ENCODE measurements around the gene PRRX2. TPM values are rescaled to one million over a fixed set of nuclear protein-coding genes. Genes with fewer than 3 reads are reported as not detected.
A peak's percentile ranks its signal among the peaks of the same experiment; 100 is the strongest.

PRRX2 gene
- total RNA-seq, 2 experiments from 2014 or later: 0.49 to 0.57 TPM

DNA sequence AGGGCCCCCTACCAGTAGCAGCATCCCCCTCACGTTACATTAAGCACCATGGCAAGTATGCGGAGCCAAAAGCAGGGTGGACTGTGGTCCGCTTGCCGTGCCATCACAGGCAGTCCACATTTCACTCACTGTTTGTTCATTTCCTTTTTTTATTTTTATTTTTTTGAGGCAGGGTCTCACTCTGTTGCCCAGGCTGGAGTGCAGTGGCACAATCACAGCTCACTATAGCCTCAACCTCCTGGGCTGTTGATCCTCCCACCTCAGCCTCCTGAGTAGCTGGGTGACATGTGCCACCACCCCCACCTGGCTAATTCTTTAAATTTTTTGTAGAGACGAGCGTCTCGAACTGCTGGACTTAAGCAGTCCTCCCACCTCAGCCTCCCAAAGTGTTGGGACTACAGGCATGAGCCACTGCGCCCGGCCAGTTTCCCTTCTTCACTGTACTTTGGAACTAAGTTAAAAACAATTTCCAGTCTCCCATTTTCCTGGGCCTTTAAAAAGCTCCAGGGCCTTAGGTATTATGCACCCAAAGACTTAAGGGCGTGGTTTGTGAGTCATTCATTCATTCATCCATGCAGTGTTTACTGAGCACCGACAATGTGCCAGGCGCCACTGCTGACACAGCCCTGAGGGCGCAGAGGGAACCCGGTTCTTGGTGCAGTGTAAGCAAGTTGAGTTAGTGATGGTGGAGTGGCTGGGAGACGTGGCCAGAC lies 19.9 kb downstream of the PRRX2 start:
- ATAC-seq (no peak), DNase-seq (no peak)
- no peak overlapping the region for H3K27ac Mint-ChIP-seq
- no peaks in the 10 kb centered on the region for H3K9me3 Mint-ChIP-seq (ENCODE audit: low read depth)
- H3K4me1 Mint-ChIP-seq: no peaks in the 10 kb centered on the region
- H3K27me3 Mint-ChIP-seq: peaks cover 4% of the 10 kb centered on the region
- CTCF ChIA-PET: no interaction called here
- H3K36me3 Mint-ChIP-seq (ENCODE audit: low read depth): no peaks in the 10 kb centered on the region
- intact Hi-C loops (cut with DNase I, micrococcal nuclease): no loop called here
- no peak overlapping the region for H3K4me3 Mint-ChIP-seq
- POLR2A ChIA-PET: no interaction called here

DNA sequence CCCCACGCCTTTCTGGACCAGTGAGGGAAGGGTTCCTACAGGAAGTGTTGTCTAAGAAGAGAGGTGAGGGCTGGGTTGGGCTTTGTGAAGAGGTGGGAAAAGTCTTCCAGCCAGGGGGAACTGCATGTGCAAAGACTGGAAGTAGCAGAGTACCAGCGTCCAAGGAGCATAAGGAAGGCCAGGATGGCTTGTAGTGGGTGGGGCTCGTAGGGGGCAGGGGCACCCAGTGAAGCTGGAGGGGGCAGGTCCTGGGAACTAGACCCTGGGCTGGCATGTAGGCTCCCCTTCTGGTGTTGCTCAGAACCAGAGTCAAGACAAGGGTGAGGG lies 20.4 kb downstream of the PRRX2 start:
- ChIA-PET POLR2A (no interaction called here), CTCF (no interaction called here)
- H3K36me3 Mint-ChIP-seq (ENCODE audit: low read depth): no peaks in the 10 kb centered on the region
- DNase-seq: no peak
- H3K4me1 Mint-ChIP-seq: no peaks in the 10 kb centered on the region
- intact Hi-C loops (cut with DNase I, micrococcal nuclease): no loop called here
- H3K27ac Mint-ChIP-seq: no peak overlapping the region
- no peak overlapping the region for H3K4me3 Mint-ChIP-seq
- H3K27me3 Mint-ChIP-seq: peaks cover 3% of the 10 kb centered on the region
- no peak for ATAC-seq
- H3K9me3 Mint-ChIP-seq (ENCODE audit: low read depth): no peaks in the 10 kb centered on the region

DNA sequence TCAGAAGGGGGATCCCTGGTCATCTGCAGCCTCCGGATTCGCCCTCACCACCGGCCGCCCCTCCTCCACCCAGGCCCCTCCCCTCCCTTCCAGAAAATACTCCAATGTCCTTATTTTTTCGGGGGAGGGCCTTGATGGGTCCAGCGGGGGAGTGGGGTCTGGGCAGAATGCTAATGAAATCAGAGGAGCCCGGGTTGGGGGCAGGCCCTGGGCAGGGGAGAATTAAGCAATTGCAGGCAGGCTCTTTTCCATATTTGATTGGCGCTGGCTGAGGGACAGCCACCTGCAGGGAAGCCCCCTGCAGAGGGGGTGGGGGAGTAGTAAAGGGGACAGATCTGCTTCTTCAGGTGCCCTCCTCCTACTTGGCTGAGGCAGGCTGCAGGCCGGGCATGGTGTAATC lies 21.3 kb downstream of the PRRX2 start:
- ChIA-PET CTCF (no interaction called here), POLR2A (no interaction called here)
- Mint-ChIP-seq H3K4me3 (no peak overlapping the region), H3K4me1 (no peaks in the 10 kb centered on the region), H3K27me3 (peaks cover 3% of the 10 kb centered on the region), H3K27ac (no peak overlapping the region), H3K36me3 (ENCODE audit: low read depth) (no peaks in the 10 kb centered on the region), H3K9me3 (ENCODE audit: low read depth) (no peaks in the 10 kb centered on the region)
- intact Hi-C loops (cut with DNase I, micrococcal nuclease): no loop called here
- ATAC-seq (no peak), DNase-seq (no peak)

DNA sequence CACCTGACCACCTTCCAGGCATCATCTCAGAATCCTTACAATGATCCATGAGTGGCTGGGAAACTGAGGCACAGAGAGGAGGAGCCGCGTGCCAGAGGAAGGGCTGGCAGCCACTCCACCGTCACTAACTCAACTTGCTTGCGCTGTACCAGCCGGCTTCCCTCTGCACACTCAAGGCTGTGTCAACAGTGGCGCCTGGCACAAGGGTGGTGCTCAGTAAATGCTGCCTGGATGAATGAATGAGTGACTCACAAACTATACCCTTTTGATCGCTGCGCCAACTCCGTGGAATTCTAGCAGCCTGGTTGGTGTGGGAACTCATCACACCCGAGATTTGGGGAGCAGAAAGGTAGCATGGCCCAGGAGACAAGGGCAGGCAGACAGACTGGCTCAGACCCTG lies 21.9 kb downstream of the PRRX2 start:
- CTCF ChIA-PET: no interaction called here

DNA sequence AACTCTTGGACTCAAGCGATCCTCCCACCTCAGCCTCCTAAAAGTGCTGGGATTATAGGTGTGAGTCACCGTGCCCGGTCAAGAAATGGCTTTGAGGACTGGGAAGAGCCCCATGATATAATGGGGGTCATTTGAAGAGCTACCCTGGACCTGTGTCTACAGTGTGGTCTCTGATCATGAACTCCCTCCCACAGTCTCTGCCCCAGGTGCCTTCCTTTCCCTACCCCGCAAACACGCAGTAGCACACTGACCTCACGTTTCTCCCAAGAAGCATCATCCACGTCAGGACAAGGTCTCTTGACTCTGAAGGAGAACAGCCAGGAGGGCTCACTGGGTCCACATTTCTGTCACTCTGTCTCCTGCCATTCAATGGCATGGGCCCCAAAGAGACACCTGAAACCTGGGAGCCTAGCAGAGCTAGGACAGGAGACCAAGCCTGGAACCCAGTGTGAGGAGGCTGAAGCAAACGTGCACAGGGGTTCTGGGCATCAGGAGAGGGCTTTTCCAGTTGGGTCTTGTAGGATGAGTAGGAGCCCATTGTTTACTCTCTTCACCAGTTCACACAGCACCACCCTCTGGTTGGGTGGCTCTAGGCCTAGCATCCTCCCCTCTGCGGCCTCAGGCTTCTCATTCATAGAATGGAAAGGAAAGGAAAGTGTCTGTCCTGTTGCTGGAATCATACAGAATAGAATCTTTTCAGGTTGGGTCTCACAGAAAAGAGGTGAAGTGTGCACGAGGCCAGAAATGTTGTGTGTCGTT lies 23.0 kb downstream of the PRRX2 start:
- Mint-ChIP-seq H3K4me1 (no peaks in the 10 kb centered on the region), H3K4me3 (no peak overlapping the region), H3K9me3 (ENCODE audit: low read depth) (no peaks in the 10 kb centered on the region), H3K27ac (no peak overlapping the region), H3K36me3 (ENCODE audit: low read depth) (no peaks in the 10 kb centered on the region), H3K27me3 (peaks cover 2% of the 10 kb centered on the region)
- POLR2A ChIA-PET: no interaction called here
- intact Hi-C loops (cut with DNase I, micrococcal nuclease): no loop called here
- ATAC-seq (no peak), DNase-seq (no peak)
- CTCF ChIA-PET: interaction anchor here (0.8 kb wide), 1 partner anchor 47 kb away, joined by 3 read pairs; no protein-coding TSS in a partner anchor

More for the DNA sequence above, 21.9 kb downstream of the PRRX2 start:
- intact Hi-C loops (cut with DNase I, micrococcal nuclease): no loop called here
- H3K27ac Mint-ChIP-seq: no peak overlapping the region
- ATAC-seq (no peak), DNase-seq (no peak)
- H3K36me3 Mint-ChIP-seq (ENCODE audit: low read depth): no peaks in the 10 kb centered on the region
- no peaks in the 10 kb centered on the region for H3K9me3 Mint-ChIP-seq (ENCODE audit: low read depth)
- H3K4me1 Mint-ChIP-seq: no peaks in the 10 kb centered on the region
- peaks cover 1% of the 10 kb centered on the region for H3K27me3 Mint-ChIP-seq
- POLR2A ChIA-PET: no interaction called here
- H3K4me3 Mint-ChIP-seq: no peak overlapping the region

DNA sequence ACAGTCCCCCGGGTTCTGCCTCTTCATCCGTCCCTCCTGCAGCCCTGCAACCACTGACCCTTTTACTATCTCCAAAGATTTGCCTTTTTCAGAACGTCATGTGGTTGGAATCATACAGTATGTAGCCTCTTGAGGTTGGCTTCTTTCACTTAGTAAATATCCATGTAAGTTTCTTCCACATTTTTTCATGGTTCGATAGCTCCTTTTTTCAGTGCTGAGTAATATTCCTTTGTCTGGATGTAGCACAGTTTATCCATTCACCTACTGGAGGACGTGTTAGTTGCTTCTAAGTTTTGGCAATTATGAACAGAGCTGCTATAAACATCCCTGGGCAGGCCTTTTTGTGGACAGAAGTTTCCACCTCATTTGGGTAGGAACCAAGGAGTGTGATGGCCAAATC lies 27.1 kb downstream of the PRRX2 start:
- DNase-seq (no peak), ATAC-seq (no peak)
- H3K9me3 Mint-ChIP-seq (ENCODE audit: low read depth): no peaks in the 10 kb centered on the region
- ChIA-PET POLR2A (no interaction called here), CTCF (no interaction called here)
- peaks cover 18% of the 10 kb centered on the region for H3K27me3 Mint-ChIP-seq
- peaks cover 3% of the 10 kb centered on the region for H3K4me1 Mint-ChIP-seq
- no peak overlapping the region for H3K4me3 Mint-ChIP-seq
- H3K27ac Mint-ChIP-seq: no peak overlapping the region
- intact Hi-C loops (cut with DNase I, micrococcal nuclease): loop anchor here in 1 of 2 experiments (5.0 kb wide), 1 partner anchor 1050 kb away; no protein-coding TSS in a partner anchor
- no peaks in the 10 kb centered on the region for H3K36me3 Mint-ChIP-seq (ENCODE audit: low read depth)

DNA sequence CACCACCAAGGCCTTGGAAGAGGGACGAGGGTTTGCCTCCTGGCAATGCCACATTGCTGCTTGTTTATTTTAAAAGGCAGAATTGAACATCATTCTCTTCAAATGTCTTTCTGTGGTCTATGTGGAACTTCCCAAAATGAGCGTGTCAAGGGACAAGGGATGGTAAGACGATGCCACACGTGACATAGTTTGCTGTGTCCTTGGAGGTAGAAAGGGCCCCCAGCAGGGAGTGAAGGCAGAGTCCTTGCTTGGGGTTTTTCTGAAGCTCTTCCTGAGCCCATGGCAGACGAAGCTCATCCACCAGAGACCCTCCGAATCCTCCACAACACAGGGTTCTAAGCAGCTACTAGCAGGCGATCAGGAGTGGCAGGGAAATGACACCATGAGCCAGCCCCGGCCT lies 28.3 kb downstream of the PRRX2 start:
- H3K36me3 Mint-ChIP-seq (ENCODE audit: low read depth): no peaks in the 10 kb centered on the region
- ChIA-PET POLR2A (no interaction called here), CTCF (interaction anchor here (0.6 to 1.0 kb wide), 2 partner anchors 70 to 363 kb away, joined by 3 to 4 read pairs; no protein-coding TSS in a partner anchor)
- peaks cover 10% of the 10 kb centered on the region for H3K4me1 Mint-ChIP-seq
- no peak overlapping the region for H3K4me3 Mint-ChIP-seq
- no peak overlapping the region for H3K27ac Mint-ChIP-seq
- peaks cover 19% of the 10 kb centered on the region for H3K27me3 Mint-ChIP-seq
- ATAC-seq (no peak), DNase-seq (no peak)
- intact Hi-C loops (cut with DNase I, micrococcal nuclease): loop anchor here in 1 of 2 experiments (5.0 kb wide), 1 partner anchor 1051 kb away; no protein-coding TSS in a partner anchor
- no peaks in the 10 kb centered on the region for H3K9me3 Mint-ChIP-seq (ENCODE audit: low read depth)

DNA sequence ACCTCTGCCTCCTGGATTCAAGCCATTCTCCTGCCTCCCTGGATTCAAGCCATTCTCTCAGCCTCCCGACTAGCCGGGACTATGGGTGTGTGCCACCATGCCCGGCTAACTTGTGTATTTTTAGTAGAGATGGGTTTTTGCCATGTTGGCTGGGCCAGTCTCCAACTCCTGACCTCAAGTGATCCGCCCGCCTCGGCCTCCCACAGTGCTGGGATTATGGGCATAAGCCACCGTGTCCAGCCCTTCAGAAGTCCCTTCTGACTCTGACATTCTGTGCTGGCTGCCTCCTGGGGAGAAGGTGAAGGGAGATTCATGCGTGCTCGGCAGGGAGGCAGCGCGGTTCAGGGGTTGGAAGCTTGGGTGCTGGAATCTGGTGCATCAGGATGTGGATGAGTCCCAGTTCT lies 28.8 kb downstream of the PRRX2 start:
- Mint-ChIP-seq H3K27me3 (peaks cover 20% of the 10 kb centered on the region), H3K9me3 (ENCODE audit: low read depth) (no peaks in the 10 kb centered on the region), H3K4me1 (peaks cover 10% of the 10 kb centered on the region), H3K4me3 (no peak overlapping the region), H3K36me3 (ENCODE audit: low read depth) (no peaks in the 10 kb centered on the region), H3K27ac (no peak overlapping the region)
- ChIA-PET CTCF (interaction anchor here (1.0 kb wide), 1 partner anchor 70 kb away, joined by 4 read pairs; no protein-coding TSS in a partner anchor), POLR2A (no interaction called here)
- DNase-seq (no peak), ATAC-seq (no peak)
- intact Hi-C loops (cut with DNase I, micrococcal nuclease): loop anchor here in 1 of 2 experiments (5.0 kb wide), 1 partner anchor 1052 kb away; no protein-coding TSS in a partner anchor

DNA sequence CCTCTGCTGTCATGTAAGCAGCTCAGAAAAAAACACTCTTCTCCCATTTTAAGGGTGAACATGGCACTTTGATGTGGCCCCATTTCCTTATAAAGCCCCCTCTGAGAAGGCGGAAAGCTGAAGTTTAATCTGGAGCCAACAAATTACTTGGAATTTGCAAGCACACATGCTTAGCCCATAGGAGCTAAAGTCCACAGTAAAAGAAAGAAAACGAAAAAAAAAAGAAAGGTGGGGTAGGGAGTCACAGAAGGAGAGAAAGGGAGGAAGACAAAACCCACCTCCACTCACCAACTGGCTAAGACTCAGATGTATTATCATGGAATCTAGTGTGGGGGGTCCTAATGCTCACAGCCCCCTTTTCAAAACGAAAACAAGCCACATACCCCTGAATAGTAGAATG lies 30.4 kb downstream of the PRRX2 start:
- Mint-ChIP-seq H3K36me3 (ENCODE audit: low read depth) (no peaks in the 10 kb centered on the region), H3K9me3 (ENCODE audit: low read depth) (no peaks in the 10 kb centered on the region), H3K27me3 (peaks cover 27% of the 10 kb centered on the region), H3K4me1 (peaks cover 10% of the 10 kb centered on the region), H3K27ac (no peak overlapping the region), H3K4me3 (no peak overlapping the region)
- DNase-seq: no peak
- no peak for ATAC-seq
- intact Hi-C loops (cut with DNase I, micrococcal nuclease): no loop called here
- ChIA-PET CTCF (interaction anchor here (0.8 to 2.2 kb wide), 3 partner anchors 31 to 604 kb away, joined by 3 to 4 read pairs (median 4); no protein-coding TSS in a partner anchor), POLR2A (no interaction called here)

DNA sequence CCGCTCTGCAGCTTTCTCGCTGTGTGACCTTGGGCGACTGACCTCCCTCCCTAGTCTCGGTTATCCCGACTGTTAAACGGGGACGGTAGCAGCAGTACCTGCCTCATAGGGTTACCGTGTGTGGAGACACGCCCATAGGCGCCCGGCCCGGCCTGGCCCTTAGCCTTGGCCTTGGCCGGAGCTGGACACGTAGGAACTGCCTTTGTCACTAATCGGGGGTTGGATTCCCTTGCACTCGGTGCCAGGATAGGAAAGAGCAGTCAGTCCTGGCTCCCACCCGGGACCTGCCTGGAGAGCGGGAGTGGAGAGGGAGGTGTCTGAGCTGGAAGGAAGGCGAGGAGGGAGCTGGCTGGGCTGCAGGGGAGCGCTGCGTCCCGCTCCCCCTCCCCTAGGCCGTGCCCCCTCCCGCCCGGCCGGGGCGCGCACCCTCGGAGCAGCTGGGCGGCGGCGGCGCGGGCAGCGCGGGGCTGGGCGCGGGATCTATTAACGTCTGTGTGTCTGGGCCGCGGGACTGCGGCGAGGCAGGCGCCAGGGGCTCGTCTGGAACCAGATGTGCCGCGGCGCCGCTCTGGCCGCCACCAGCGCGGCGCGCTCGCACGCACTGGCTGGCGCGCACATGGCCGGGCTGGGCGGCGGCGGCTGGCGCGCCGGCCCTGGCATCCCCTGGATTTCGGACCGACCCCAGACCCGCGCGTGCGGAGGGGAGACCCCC lies 31.7 kb downstream of the PRRX2 start:
- peak; percentile 59 for ATAC-seq
- Mint-ChIP-seq H3K9me3 (ENCODE audit: low read depth) (no peaks in the 10 kb centered on the region), H3K4me3 (peak overlapping the region; percentile 62), H3K27ac (peak overlapping the region; percentile 86), H3K27me3 (peaks cover 28% of the 10 kb centered on the region), H3K36me3 (ENCODE audit: low read depth) (no peaks in the 10 kb centered on the region), H3K4me1 (peaks cover 10% of the 10 kb centered on the region)
- POLR2A ChIA-PET: no interaction called here
- intact Hi-C loops (cut with DNase I, micrococcal nuclease): loop anchor here in 1 of 2 experiments (1.0 kb wide), 1 partner anchor 55 kb away; the partner anchor contains the start of gene ASB6
- peak; percentile 51 for DNase-seq
- CTCF ChIA-PET: interaction anchor here (0.6 to 2.2 kb wide), 3 partner anchors 30 to 770 kb away, joined by 3 to 5 read pairs (median 4); no protein-coding TSS in a partner anchor

DNA sequence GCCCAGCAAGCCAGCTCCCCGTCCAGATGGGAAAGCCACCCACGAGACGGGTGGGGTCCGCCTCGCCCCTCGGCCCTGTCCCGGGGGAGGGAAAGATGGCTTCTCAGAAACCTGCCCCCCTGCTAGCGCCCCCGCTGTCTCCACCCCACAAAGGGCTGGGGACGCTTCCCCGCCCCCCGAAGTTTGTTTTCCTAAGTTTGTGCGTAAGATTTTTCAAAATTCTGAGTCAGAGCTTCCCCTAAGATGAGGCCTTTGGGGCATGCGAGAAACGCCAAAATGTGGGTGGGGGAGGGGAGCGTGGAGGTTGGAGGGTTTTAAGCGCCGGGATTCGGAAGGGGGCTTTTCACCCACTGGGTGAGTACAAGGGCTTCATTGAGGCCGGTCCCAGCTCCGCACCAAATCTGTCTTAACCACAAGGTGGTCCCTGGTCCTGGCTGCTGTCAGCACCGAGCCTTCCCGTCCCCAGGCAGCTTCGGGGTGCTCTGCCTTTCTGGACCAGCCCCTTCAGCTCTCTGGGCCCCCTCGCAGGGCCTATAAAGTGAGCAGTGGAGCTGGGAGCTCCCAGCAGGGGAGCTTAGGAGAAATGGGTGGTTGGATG lies 32.3 kb downstream of the PRRX2 start:
- peaks cover 31% of the 10 kb centered on the region for H3K27me3 Mint-ChIP-seq
- H3K4me3 Mint-ChIP-seq: peak overlapping the region; percentile 62
- no peaks in the 10 kb centered on the region for H3K36me3 Mint-ChIP-seq (ENCODE audit: low read depth)
- peaks cover 10% of the 10 kb centered on the region for H3K4me1 Mint-ChIP-seq
- peak; percentile 74 for DNase-seq
- ATAC-seq: peak; percentile 63
- peak overlapping the region; percentile 69 for H3K27ac Mint-ChIP-seq
- no peaks in the 10 kb centered on the region for H3K9me3 Mint-ChIP-seq (ENCODE audit: low read depth)
- ChIA-PET CTCF (interaction anchor here (0.6 to 1.2 kb wide), 2 partner anchors 29 to 771 kb away, joined by 3 to 5 read pairs; no protein-coding TSS in a partner anchor), POLR2A (interaction anchor here (1.0 kb wide), 1 partner anchor 40 kb away, joined by 4 read pairs; no protein-coding TSS in a partner anchor)
- intact Hi-C loops (cut with DNase I, micrococcal nuclease): loop anchor here in 1 of 2 experiments (1.0 kb wide), 1 partner anchor 55 kb away; the partner anchor contains the start of gene ASB6

All from activated CD4-positive, alpha-beta T cell treated with anti-CD3 and anti-CD28 coated beads for 36 hours (primary cell).